Cardiac muscle cell (in vitro differentiated cells and primary cell): ENCODE results near the gene SLC9C1. TPM values are rescaled to one million over a fixed set of nuclear protein-coding genes. Genes with fewer than 3 reads are reported as not detected.

Experiments used
- DNase-seq, 2 donors: peaks; one replicate each; pipeline versions ENCODE4 v3.0.0 to v3.0.0-alpha.2; 2010 to 2017; ENCODE audit warnings: low read depth in 1 of 2, low spot score in 1 of 2
- H3K27ac ChIP-seq: fragments of 200-600 bp; sonication (generic); 2 replicates; pipeline ENCODE4 v1.5.1; 2016
- H3K27me3 ChIP-seq: fragments of 200-600 bp; sonication (generic); 2 replicates; pipeline ENCODE4 v1.6.0; 2016; ENCODE audit warnings: control low read depth
- H3K36me3 ChIP-seq: fragments of 200-600 bp; sonication (generic); 2 replicates; pipeline ENCODE4 v1.5.1; 2016; ENCODE audit warnings: control low read depth
- H3K4me1 ChIP-seq: fragments of 200-600 bp; sonication (generic); 2 replicates; pipeline ENCODE4 v1.8.1; 2017; ENCODE audit warnings: low read depth, mild to moderate bottlenecking, mixed run types
- H3K4me3 ChIP-seq: fragments of 200-600 bp; sonication (generic); 2 replicates; pipeline ENCODE4 v1.5.1; 2016; ENCODE audit warnings: mild to moderate bottlenecking
- H3K9me3 ChIP-seq: fragments of 200-600 bp; sonication (generic); 2 replicates; pipeline ENCODE4 v1.5.1; 2017; ENCODE audit warnings: low read depth, mild to moderate bottlenecking, control low read depth
- CTCF ChIP-seq: IDR thresholded peaks from 2 replicates; pipeline ENCODE4 v1.5.1; 2012; ENCODE audit warnings: low read depth, mild to moderate bottlenecking, low read length
- polyA plus RNA-seq: library from polyadenylated mRNA; unstranded; fragments of >200 nt; fragmentation: Nextera tagmentation; extraction: Ambion mirVana; gene quantifications from 2 replicates; pipeline ENCODE4 v1.2.1, GENCODE V29; 2016
- total RNA-seq: library from RNA; depleted of rRNA; stranded (reverse); fragments of >200 nt; gene quantifications from 2 replicates; pipeline ENCODE4 v1.2.3, GENCODE V29; 2016

The SLC9C1 gene
- total and polyA plus RNA-seq, 2 experiments from 2014 or later, result 0.12 to 0.22 TPM

DNA sequence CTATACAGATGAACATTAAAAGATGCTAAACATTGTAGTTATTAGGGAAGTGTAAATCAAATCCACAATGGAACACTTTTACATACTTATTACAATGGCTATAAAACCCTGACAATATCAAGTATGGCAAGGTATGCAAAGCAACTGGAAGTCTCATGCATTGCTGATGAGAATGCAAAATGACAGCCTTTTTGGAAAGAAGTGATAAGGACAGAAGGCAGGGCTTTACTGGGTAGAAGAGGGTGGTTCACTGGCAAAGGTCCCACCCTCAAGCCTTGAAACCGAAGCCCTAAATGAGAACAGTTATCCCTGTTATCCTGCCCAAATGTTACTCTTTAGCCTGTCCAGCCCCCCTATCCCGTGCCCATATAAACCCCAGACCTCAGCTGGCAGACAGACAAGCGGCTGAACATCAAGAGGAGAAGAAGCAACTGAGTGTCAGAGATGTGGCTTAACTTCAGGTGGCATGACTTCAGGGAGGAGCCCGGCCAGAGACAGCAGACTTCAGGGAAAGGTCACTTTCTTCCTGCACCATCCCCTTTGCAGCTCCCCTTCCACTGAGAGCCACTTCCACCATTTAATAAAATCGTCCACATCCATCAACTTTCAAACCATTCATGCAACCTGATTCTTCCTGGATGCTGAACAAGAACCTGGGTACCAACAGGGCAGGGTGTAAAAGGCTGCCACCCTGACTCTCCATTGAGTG lies 160.2 kb downstream of the SLC9C1 start:
- DNase-seq, result no peak
- H3K4me1 ChIP-seq, result peaks cover 32% of the 10 kb centered on the region

GRCh38 chr3:112132975-112133448 lies 161.0 kb downstream of the SLC9C1 start, which contains the start of gene GCSAM:
GCSAM (minus strand) TSS chr3:112133248; CDS start chr3:112133120, 128 bp downstream.
- no peak within 1 kb of the TSS for H3K27ac ChIP-seq
- no peak for DNase-seq
- no peaks in the 10 kb centered on the region for H3K27me3 ChIP-seq
- no peak within 1 kb of the TSS for H3K4me3 ChIP-seq
- no peaks in the 10 kb centered on the region for H3K9me3 ChIP-seq
- no peak for TF ChIP-seq CTCF
- peaks cover 34% of the 10 kb centered on the region for H3K4me1 ChIP-seq
- no peaks in the 10 kb centered on the region for H3K36me3 ChIP-seq

More for the DNA sequence above, 160.2 kb downstream of the SLC9C1 start:
- TF ChIP-seq CTCF, result no peak
- H3K36me3 ChIP-seq, result no peaks in the 10 kb centered on the region
- no peak overlapping the region for H3K27ac ChIP-seq
- no peaks in the 10 kb centered on the region for H3K9me3 ChIP-seq
- H3K27me3 ChIP-seq, result no peaks in the 10 kb centered on the region
- no peak overlapping the region for H3K4me3 ChIP-seq

DNA sequence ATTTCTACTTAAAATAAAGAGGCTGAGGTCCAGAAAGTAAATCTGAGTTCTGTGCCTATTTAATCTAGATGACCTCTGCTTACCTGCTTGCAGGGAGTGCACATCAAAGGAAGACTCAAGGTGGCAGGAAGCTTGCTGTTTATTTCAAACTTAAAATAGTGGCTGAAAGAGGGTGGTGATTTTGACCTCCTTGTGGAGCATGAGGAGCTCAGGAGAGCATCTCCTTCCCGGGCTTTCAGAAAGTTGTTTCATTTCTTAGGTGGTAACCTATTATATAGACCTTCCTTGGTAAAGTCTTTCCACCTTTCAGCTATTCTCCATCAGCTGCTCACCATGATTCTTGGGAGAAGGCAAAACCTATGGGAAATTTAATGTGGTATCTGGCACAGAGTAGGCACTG lies 161.5 kb downstream of the SLC9C1 start:
- Histone ChIP-seq H3K4me1 (peaks cover 36% of the 10 kb centered on the region), H3K27ac (no peak overlapping the region), H3K4me3 (no peak overlapping the region), H3K9me3 (no peaks in the 10 kb centered on the region), H3K27me3 (no peaks in the 10 kb centered on the region), H3K36me3 (no peaks in the 10 kb centered on the region)
- no peak for TF ChIP-seq CTCF
- no peak for DNase-seq

DNA sequence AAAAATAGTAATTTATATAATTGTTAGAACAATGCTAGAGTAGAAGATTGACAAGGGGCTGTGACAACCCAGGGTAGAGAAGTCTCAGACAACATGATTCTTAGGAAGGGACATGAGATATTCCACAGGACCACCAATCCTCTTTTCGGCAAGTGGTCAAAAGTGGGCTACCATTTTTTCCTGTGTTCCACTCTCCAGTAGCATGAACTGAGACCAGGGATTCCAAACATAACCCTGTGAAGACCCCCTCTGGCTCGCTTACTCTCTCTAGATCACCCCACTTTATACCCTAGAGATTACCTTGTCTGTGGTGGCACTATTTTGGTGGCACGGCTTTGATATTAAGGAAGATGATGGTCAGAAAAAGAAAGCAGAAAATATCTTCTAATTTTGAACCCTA lies 161.9 kb downstream of the SLC9C1 start:
- H3K4me1 ChIP-seq, result peaks cover 36% of the 10 kb centered on the region
- H3K27me3 ChIP-seq, result no peaks in the 10 kb centered on the region
- H3K4me3 ChIP-seq, result no peak overlapping the region
- H3K9me3 ChIP-seq, result no peaks in the 10 kb centered on the region
- no peak for TF ChIP-seq CTCF
- no peak overlapping the region for H3K27ac ChIP-seq
- DNase-seq, result no peak
- H3K36me3 ChIP-seq, result no peaks in the 10 kb centered on the region

DNA sequence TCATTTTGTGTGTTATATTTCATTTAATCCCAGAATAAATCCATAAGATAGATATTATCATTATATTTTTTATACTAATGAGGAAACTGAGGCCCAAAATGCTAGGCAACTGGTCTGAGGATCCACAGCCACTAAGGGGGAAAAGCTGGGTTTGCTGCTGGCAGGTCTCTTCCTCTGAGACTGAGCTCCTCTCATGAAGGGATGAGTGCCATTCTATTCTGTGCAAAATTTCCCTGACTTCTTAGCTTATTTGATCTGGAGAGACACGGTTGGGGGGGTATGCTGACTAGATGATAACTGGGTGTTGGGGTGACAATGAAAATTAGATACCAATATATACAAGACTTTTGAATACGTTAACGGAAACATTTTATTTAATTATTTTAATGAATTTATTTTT lies 162.9 kb downstream of the SLC9C1 start:
- Histone ChIP-seq H3K27me3 (no peaks in the 10 kb centered on the region), H3K4me1 (peaks cover 46% of the 10 kb centered on the region), H3K9me3 (no peaks in the 10 kb centered on the region), H3K36me3 (no peaks in the 10 kb centered on the region), H3K4me3 (no peak overlapping the region), H3K27ac (no peak overlapping the region)
- TF ChIP-seq CTCF, result no peak
- no peak for DNase-seq
